ENCODE data around the gene BNIP5. TPM values are rescaled to one million over a fixed set of nuclear protein-coding genes. Genes with fewer than 3 reads are reported as not detected.

Gene BNIP5
- total RNA-seq, 1 donor: not detected

Other genes with a start within 250 kb of the BNIP5 start
- 8.1 and 10.8 TPM in 2 replicates for gene MAPK13, start 206.4 kb downstream of the BNIP5 start, total RNA-seq
- gene BRPF3, start 140.1 kb downstream of the BNIP5 start, total RNA-seq: 19.3 and 22.5 TPM in 2 replicates
- gene PNPLA1, start 66.8 kb downstream of the BNIP5 start, total RNA-seq: not detected in 2 replicates
- gene ETV7, start 50.8 kb upstream of the BNIP5 start, total RNA-seq: 0.32 and 0.86 TPM in 2 replicates
- under 0.01 and 0.43 TPM in 2 replicates for gene PXT1, start 106.0 kb upstream of the BNIP5 start, total RNA-seq
- gene KCTD20, start 106.1 kb upstream of the BNIP5 start, total RNA-seq: 116 and 143 TPM in 2 replicates
- gene STK38, start 210.6 kb upstream of the BNIP5 start, total RNA-seq: 32.9 and 55.3 TPM in 2 replicates